Endothelial cell of umbilical vein (primary cell): ENCODE data around the gene HOMER1. TPM values are rescaled to one million over a fixed set of nuclear protein-coding genes. Genes with fewer than 3 reads are reported as not detected.

Source experiments
- BruUV-seq: library from RNA; stranded (reverse); fragments of 400-500 nt; replicated peaks from 2 replicates; lab custom pipeline; 2021; lab: Mats Ljungman, UMichigan
- CTCF ChIA-PET: fragments of 300-600, 350-600 bp; sonication (Branson Sonifier 250); formaldehyde crosslinking; loops from one replicate; lab custom pipeline; 2021; ENCODE audit warnings: antibody characterized with exemption, inconsistent platforms; lab: Charles Lee
- POLR2A ChIA-PET: fragments of 300-600, 350-600 bp; sonication (Branson Sonifier 250); formaldehyde crosslinking; loops from one replicate; lab custom pipeline; 2021; ENCODE audit warnings: antibody characterized with exemption, inconsistent platforms; lab: Charles Lee
- DNase-seq: peaks from one replicate; pipeline ENCODE4 v3.0.0-alpha.2; 2011; ENCODE audit warnings: low read depth, low spot score
- FAIRE-seq: peaks from 2 replicates; lab custom pipeline; 2011; peaks lifted over from hg19 to GRCh38; lab: Jason Lieb, UNC
- H2AFZ ChIP-seq: 2 replicates; pipeline ENCODE4 v1.6.0; 2012; ENCODE audit warnings: low read depth, low read length, control low read depth, inconsistent platforms
- H3K27ac ChIP-seq: 2 replicates; pipeline ENCODE4 v1.5.1; 2011; ENCODE audit warnings: low read depth, mild to moderate bottlenecking, control low read depth, low read length, moderate library complexity; ENCODE audit not compliant: insufficient read depth
- H3K27me3 ChIP-seq, 2 experiments: 2 replicates each; pipeline versions ENCODE4 v1.6.0 to v1.6.1; 2011; ENCODE audit warnings: low read length in 2 of 2, mixed read lengths in 1 of 2; ENCODE audit not compliant: control insufficient read depth in 2 of 2, insufficient read depth in 2 of 2
- H3K36me3 ChIP-seq, 2 experiments: 2 replicates in 1 of 2; 3 replicates in 1 of 2; pipeline ENCODE4 v1.5.1; 2011; ENCODE audit warnings: low read length in 2 of 2, mild to moderate bottlenecking in 1 of 2, moderate library complexity in 1 of 2; ENCODE audit not compliant: control insufficient read depth in 2 of 2, insufficient read depth in 2 of 2; ENCODE audit errors: extremely low read depth in 1 of 2
- H3K4me1 ChIP-seq: 3 replicates; pipeline ENCODE4 v1.5.1; 2011; ENCODE audit warnings: mild to moderate bottlenecking, low read length; ENCODE audit not compliant: control insufficient read depth, insufficient read depth; ENCODE audit errors: extremely low read depth
- H3K4me2 ChIP-seq: 2 replicates; pipeline ENCODE4 v1.6.1; 2011; ENCODE audit warnings: low read length, control low read depth, mixed read lengths; ENCODE audit not compliant: insufficient read depth
- H3K4me3 ChIP-seq, 3 experiments: fragments of 200-600 bp in 1 of 3; sonication (generic), shearing (Covaris generic) in 1 of 3; replicated peaks in 1 of 3; 2 replicates each; pipeline ENCODE4 v1.5.1; 2011 to 2016; ENCODE audit warnings: control low read depth in 3 of 3, low read length in 3 of 3, mild to moderate bottlenecking in 2 of 3, inconsistent platforms in 1 of 3, low read depth in 1 of 3, moderate library complexity in 1 of 3; ENCODE audit not compliant: insufficient read depth in 1 of 3
- H3K79me2 ChIP-seq: 2 replicates; pipeline ENCODE4 v1.6.0; 2012; ENCODE audit warnings: low read length, inconsistent platforms; ENCODE audit not compliant: control insufficient read depth, insufficient read depth
- H3K9ac ChIP-seq: replicated peaks from 2 replicates; pipeline ENCODE3; 2011; ENCODE audit warnings: low read length, control low read depth; ENCODE audit not compliant: insufficient read depth; ENCODE audit errors: extremely low read depth
- H3K9me1 ChIP-seq: replicated peaks from 3 replicates; pipeline ENCODE4 v1.6.0; 2011; ENCODE audit warnings: mild to moderate bottlenecking, low read length; ENCODE audit not compliant: control insufficient read depth, insufficient read depth; ENCODE audit errors: extremely low read depth
- H3K9me3 ChIP-seq: replicated peaks from 2 replicates; pipeline ENCODE4 v1.5.1; 2012; ENCODE audit warnings: low read length, inconsistent platforms; ENCODE audit not compliant: control insufficient read depth, insufficient read depth
- H4K20me1 ChIP-seq: replicated peaks from 2 replicates; pipeline ENCODE3; 2011; ENCODE audit warnings: mild to moderate bottlenecking, low read length; ENCODE audit not compliant: control insufficient read depth, insufficient read depth; ENCODE audit errors: extremely low read depth
- EZH2 ChIP-seq: IDR thresholded peaks from 2 replicates; pipeline ENCODE4 v1.6.1; 2012; ENCODE audit warnings: borderline replicate concordance, low read depth, mild to moderate bottlenecking, moderate library complexity, low read length, inconsistent platforms; ENCODE audit not compliant: severe bottlenecking
- FOS ChIP-seq: IDR thresholded peaks from 2 replicates; pipeline ENCODE4 v1.6.1; 2011; ENCODE audit warnings: mild to moderate bottlenecking, low read length, moderate library complexity, borderline replicate concordance; ENCODE audit not compliant: insufficient read depth
- GATA2 ChIP-seq: IDR thresholded peaks from 2 replicates; pipeline ENCODE4 v1.7.0; 2011; ENCODE audit warnings: low read depth, mild to moderate bottlenecking, moderate library complexity, mixed read lengths, low read length; ENCODE audit not compliant: insufficient read length, insufficient read depth
- JUN ChIP-seq: IDR thresholded peaks from 2 replicates; pipeline ENCODE4 v1.6.1; 2011; ENCODE audit warnings: borderline replicate concordance, low read depth; ENCODE audit not compliant: insufficient read length, insufficient read depth
- MAX ChIP-seq: IDR thresholded peaks from 2 replicates; pipeline ENCODE4 v1.6.1; 2011; ENCODE audit not compliant: insufficient read depth, insufficient read length
- MYC ChIP-seq: IDR thresholded peaks from one replicate; pipeline ENCODE4 v1.6.1; 2011; ENCODE audit warnings: mild to moderate bottlenecking, low read depth, low read length
- POLR2A ChIP-seq: IDR thresholded peaks from 2 replicates; pipeline ENCODE4 v1.6.1; 2012; ENCODE audit warnings: low read depth, mild to moderate bottlenecking, control low read depth, low read length
- POLR2AphosphoS5 ChIP-seq: IDR thresholded peaks from 2 replicates; pipeline ENCODE4 v1.6.1; 2012; ENCODE audit warnings: low read depth, mild to moderate bottlenecking, control low read depth, low read length, moderate library complexity; ENCODE audit not compliant: insufficient read depth
- dilution Hi-C: fragments of 300-500 bp; cut with MboI; formaldehyde crosslinking; loops from one replicate; pipeline ENCODE4 v1.15.0; 2019; ENCODE audit warnings: low sequenced_read_pairs; ENCODE audit not compliant: extremely low pct_ligation_motif_present
- intact Hi-C: fragments of 100-400 bp; cut with micrococcal nuclease; formaldehyde crosslinking; loops from one replicate; pipeline ENCODE4 v1.10.0; 2022
- polyA plus RNA-seq, 4 experiments: library from polyadenylated mRNA; depleted of rRNA in 3 of 4; stranded (reverse) in 3 of 4; unstranded in 1 of 4; fragments of >200 nt; gene quantifications; 2 replicates each; pipeline versions ENCODE4 v1.2.1 to v1.2.3, GENCODE V29; 2011 to 2012; ENCODE audit warnings: missing spikeins in 1 of 4
- total RNA-seq: library from RNA; stranded (reverse); gene quantifications from 2 replicates; pipeline ENCODE4 v1.2.3, GENCODE V29; 2021
- TF ChIP-seq, protein P1 (sequence below), 2 donors: IDR thresholded peaks; 1 replicate in 1 of 2; 2 replicates in 1 of 2; pipeline ENCODE4 v1.5.1; 2011; ENCODE audit warnings: low read length in 2 of 2, mild to moderate bottlenecking in 2 of 2, moderate library complexity in 2 of 2, control low read depth in 1 of 2, inconsistent platforms in 1 of 2, low read depth in 1 of 2; ENCODE audit not compliant: insufficient read depth in 1 of 2; ENCODE audit errors: extremely low read depth in 1 of 2

HOMER1 gene
- total and polyA plus RNA-seq, 2 donors (not counting 3 experiments of a cell fraction or from before 2014, with no cell fraction given): 0.57 to 3.9 TPM

DNA sequence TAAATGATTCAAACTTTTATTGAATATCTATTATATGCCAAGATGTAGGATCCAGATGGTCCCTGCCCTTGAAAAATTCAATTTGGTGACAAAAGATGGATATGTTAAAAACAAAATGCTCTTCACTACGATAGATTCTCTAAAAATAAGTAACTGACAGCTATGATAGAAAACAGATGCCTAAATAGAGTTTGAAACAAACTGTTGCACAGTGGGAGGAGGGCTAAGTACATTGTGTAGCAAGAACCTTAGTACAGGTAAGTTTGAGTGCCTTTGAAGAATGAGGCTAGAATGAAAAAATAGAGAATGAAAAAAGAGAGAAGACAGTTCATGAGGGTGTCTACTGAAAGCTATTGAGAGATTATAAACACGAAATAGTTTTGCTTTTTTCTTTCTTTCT lies 54.3 kb downstream of the HOMER1 start:
- Histone ChIP-seq H3K4me1 (no peaks in the 10 kb centered on the region), H3K79me2 (no peaks in the 10 kb centered on the region), H3K27me3 (no peaks in the 10 kb centered on the region), H2AFZ (no peak overlapping the region), H3K4me2 (no peak overlapping the region), H3K9ac (no peak overlapping the region), H4K20me1 (no peaks in the 10 kb centered on the region), H3K4me3 (no peak overlapping the region), H3K9me1 (no peaks in the 10 kb centered on the region), H3K27ac (no peak overlapping the region), H3K36me3 (no peaks in the 10 kb centered on the region), H3K9me3 (no peaks in the 10 kb centered on the region)
- dilution Hi-C loops (no loop called here), intact Hi-C loops (no loop called here)
- ChIA-PET CTCF (interaction anchor here (1.2 to 9.3 kb wide), 5 partner anchors 9 to 439 kb away, joined by 4 to 127 read pairs (median 8); no protein-coding TSS in a partner anchor), POLR2A (no interaction called here)
- no peak for DNase-seq
- no TSS peak for BruUV-seq
- TF ChIP-seq POLR2A (no peak), EZH2 (no peak), MYC (no peak), POLR2AphosphoS5 (no peak), JUN (no peak), FOS (no peak), GATA2 (no peak), MAX (no peak)
- TF ChIP-seq, protein P1, sequence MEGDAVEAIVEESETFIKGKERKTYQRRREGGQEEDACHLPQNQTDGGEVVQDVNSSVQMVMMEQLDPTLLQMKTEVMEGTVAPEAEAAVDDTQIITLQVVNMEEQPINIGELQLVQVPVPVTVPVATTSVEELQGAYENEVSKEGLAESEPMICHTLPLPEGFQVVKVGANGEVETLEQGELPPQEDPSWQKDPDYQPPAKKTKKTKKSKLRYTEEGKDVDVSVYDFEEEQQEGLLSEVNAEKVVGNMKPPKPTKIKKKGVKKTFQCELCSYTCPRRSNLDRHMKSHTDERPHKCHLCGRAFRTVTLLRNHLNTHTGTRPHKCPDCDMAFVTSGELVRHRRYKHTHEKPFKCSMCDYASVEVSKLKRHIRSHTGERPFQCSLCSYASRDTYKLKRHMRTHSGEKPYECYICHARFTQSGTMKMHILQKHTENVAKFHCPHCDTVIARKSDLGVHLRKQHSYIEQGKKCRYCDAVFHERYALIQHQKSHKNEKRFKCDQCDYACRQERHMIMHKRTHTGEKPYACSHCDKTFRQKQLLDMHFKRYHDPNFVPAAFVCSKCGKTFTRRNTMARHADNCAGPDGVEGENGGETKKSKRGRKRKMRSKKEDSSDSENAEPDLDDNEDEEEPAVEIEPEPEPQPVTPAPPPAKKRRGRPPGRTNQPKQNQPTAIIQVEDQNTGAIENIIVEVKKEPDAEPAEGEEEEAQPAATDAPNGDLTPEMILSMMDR (IDR thresholded peaks at IDR 0.05; ENCODE audit: extremely low read depth in 1 of 2, insufficient read depth in 1 of 2, low read depth in 1 of 2, low read length in 2 of 2): no peak
- no peak for FAIRE-seq
